Measurements from ENCODE around the gene NDUFAF4. TPM values are rescaled to one million over a fixed set of nuclear protein-coding genes. Genes with fewer than 3 reads are reported as not detected.

NDUFAF4 gene
- total RNA-seq, 1 donor from 2014 or later = 20.8 TPM

DNA sequence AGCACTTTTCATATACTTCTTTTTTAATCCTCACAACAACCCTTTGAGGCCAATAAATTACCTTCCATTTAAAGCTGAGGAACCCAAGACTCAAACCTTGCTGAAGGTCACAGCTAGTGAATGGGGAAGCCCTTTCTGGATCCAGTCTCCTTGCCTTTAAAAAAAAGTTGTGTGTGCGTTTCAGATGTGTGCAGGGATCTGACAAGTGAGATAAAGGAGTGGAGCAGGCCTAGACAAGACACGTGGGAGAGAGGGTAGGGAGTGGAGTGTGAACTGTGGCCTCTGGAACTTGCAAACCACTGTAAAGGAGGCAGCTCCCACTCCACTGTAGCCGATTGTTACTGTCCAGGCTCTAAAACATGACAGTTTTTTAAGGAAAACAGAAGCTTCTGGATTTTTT lies 28.7 kb upstream of the NDUFAF4 start:
- no peak for TF ChIP-seq CTCF (IDR thresholded peaks at IDR 0.05)
- no peaks in the 10 kb centered on the region for H3K9me3 ChIP-seq
- H3K4me1 ChIP-seq = peaks cover 11% of the 10 kb centered on the region
- no peak overlapping the region for H3K4me3 ChIP-seq
- ATAC-seq = no peak
- no peaks in the 10 kb centered on the region for H3K36me3 ChIP-seq
- H3K27ac ChIP-seq = no peak overlapping the region
- no peak for DNase-seq
- H3K27me3 ChIP-seq = no peaks in the 10 kb centered on the region
- intact Hi-C loops (cut with DNase I) = no loop called here

DNA sequence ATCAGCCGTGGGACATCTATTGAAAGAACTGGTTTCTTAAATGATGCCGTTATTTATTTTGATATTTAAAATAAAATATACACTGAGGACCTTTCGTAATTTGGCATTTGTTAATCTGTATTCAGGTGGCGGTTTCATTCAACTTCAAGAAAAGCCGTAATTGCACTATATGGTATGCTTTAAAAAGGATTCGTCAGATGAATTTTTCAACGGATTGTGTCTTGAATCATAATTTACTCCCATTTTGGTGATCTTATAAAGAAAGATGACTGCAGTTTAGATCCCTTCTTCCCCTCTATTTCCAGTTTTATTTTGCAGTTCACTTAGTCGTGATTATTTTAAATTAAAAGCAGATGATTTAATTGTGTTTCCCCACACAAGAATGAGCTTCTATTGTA lies 27.6 kb upstream of the NDUFAF4 start:
- no peak overlapping the region for H3K27ac ChIP-seq
- ATAC-seq (no peak), DNase-seq (no peak)
- no peak for TF ChIP-seq CTCF (IDR thresholded peaks at IDR 0.05)
- H3K9me3 ChIP-seq = no peaks in the 10 kb centered on the region
- peak overlapping the region; percentile 62 for H3K4me3 ChIP-seq
- H3K4me1 ChIP-seq = peaks cover 11% of the 10 kb centered on the region
- intact Hi-C loops (cut with DNase I) = no loop called here
- H3K27me3 ChIP-seq = no peaks in the 10 kb centered on the region
- H3K36me3 ChIP-seq = no peaks in the 10 kb centered on the region

GRCh38 chr6:96923871-96924493 lies 26.3 kb upstream of the NDUFAF4 start:
- Histone ChIP-seq H3K4me1 (peaks cover 11% of the 10 kb centered on the region), H3K27ac (peak overlapping the region; percentile 91), H3K27me3 (no peaks in the 10 kb centered on the region), H3K36me3 (no peaks in the 10 kb centered on the region), H3K9me3 (no peaks in the 10 kb centered on the region), H3K4me3 (peak overlapping the region; percentile 62)
- intact Hi-C loops (cut with DNase I) = no loop called here
- DNase-seq = no peak
- no peak for TF ChIP-seq CTCF (IDR thresholded peaks at IDR 0.05)
- ATAC-seq = peak; percentile 37

DNA sequence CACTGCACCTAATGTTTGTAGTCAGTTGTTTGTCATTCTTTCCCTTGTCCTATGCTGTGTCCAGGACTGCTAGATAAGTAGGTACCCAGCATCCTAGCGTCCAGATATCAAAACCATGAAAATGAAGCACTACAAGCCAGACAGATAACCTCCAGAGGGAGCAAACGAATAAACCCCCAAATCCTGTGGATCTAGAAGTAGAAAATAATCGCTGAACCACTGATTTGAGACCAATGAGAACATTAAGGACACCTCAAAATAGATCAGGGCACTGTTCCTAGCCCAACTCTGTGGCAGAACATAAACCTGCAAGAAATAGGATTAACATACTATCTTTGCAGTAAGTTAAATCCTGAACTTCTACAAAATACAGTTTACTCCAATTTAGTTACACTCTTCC lies 25.7 kb upstream of the NDUFAF4 start:
- Histone ChIP-seq H3K4me1 (peaks cover 11% of the 10 kb centered on the region), H3K36me3 (no peaks in the 10 kb centered on the region), H3K4me3 (peak overlapping the region; percentile 62), H3K27me3 (no peaks in the 10 kb centered on the region), H3K9me3 (no peaks in the 10 kb centered on the region), H3K27ac (peak overlapping the region; percentile 91)
- intact Hi-C loops (cut with DNase I) = no loop called here
- no peak for DNase-seq
- no peak for TF ChIP-seq CTCF (IDR thresholded peaks at IDR 0.05)
- ATAC-seq = no peak

- Histone ChIP-seq H3K9me3 (no peaks in the 10 kb centered on the region), H3K27me3 (no peaks in the 10 kb centered on the region), H3K4me3 (no peak overlapping the region), H3K27ac (no peak overlapping the region), H3K36me3 (no peaks in the 10 kb centered on the region), H3K4me1 (no peaks in the 10 kb centered on the region)
- no peak for TF ChIP-seq CTCF (IDR thresholded peaks at IDR 0.05)
- intact Hi-C loops (cut with DNase I) = no loop called here
- ATAC-seq = peak; percentile 61
- no peak for DNase-seq
These were observed 19.4 kb upstream of the NDUFAF4 start for GRCh38 chr6:96917098-96917497.

GRCh38 chr6:96913621-96914020 lies 15.9 kb upstream of the NDUFAF4 start:
- Histone ChIP-seq H3K4me1 (no peaks in the 10 kb centered on the region), H3K36me3 (no peaks in the 10 kb centered on the region), H3K9me3 (no peaks in the 10 kb centered on the region), H3K4me3 (no peak overlapping the region), H3K27me3 (no peaks in the 10 kb centered on the region), H3K27ac (no peak overlapping the region)
- no peak for TF ChIP-seq CTCF (IDR thresholded peaks at IDR 0.05)
- intact Hi-C loops (cut with DNase I) = no loop called here
- ATAC-seq = no peak
- no peak for DNase-seq
